Activated naive CD4-positive, alpha-beta T cell treated with anti-CD3 and anti-CD28 coated beads, Interleukin-2, amount 50 U/mL, for 16 hours (primary cell): Measurements from ENCODE around the gene PCSK7.
"Not testable (repeated sequence)": the region's sequence is repeated elsewhere in the genome, so short reads cannot be mapped to it uniquely, and the experiment has no call there.

Source experiments
- DNase-seq: peaks from one replicate; pipeline ENCODE4 v3.0.0-alpha.2; 2020

PCSK7 gene

GRCh38 chr11:117231842-117232091, at the start of gene PCSK7:
Gene PCSK7 (minus strand): TSS chr11:117232073. CDS start chr11:117229844, 2,229 bp downstream.
- DNase-seq = no peak

- DNase-seq = no peak
These were observed 49.3 kb upstream of the PCSK7 start for GRCh38 chr11:117281159-117281558.

GRCh38 chr11:117279711-117280376, 48.0 kb upstream of the PCSK7 start:
- DNase-seq = no peak

GRCh38 chr11:117278347-117278746, 46.5 kb upstream of the PCSK7 start:
- no peak for DNase-seq

DNA sequence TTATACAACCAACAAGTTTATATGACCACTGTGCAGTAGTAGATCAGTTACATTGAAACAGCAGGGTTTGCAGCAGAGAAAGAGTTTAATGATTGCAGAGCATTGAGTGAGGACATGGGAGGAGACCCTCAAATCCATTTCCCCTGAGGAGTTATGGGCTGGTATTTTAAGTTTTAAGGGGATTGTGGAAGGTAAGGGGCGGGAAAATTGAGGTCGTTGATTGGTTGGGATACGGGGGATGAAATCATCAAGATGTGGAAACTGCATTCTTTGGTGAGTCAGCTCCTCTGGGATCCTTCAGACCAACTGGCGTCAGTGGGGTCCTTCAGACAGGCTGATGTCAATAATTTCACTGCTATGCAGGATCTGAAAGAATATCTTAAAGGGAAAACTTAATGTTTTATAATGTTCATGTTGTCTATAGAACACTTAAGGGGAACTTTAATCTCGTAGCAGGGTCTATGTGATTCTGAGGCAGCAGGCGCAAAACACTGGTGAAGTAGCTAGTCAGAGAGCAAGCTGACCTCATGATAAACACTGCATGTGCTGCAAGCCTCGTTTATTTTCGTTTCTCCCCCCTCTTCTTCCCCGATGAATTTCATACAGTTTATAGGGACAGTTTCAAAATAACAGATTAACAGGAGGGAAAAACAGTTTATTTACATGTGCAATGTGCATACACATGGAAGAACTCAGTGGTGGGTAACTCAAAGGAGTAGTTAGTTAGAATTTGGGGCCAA, 41.8 kb upstream of the PCSK7 start:
- DNase-seq = no peak

GRCh38 chr11:117272175-117272574, 40.3 kb upstream of the PCSK7 start:
- DNase-seq = not testable (repeated sequence)

DNA sequence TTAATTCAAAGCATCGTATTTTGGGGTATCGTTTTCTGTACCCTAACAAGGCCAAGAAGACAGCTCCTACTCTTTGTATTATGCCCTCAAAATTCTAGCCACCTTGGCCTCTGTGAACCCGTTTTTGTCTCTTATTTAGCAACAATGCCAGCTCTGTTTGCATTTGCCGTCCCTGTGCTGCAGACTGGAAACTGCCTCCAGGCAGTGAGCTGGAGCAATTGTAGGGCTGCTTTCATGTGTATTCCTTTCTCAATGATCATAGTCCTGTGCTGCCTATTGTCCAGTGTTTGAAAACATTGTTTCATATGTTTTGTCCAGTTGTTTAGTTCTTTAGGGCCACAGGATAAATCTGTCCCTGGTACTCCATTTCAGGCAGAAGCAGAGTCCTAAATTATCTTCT, 39.3 kb upstream of the PCSK7 start:
- DNase-seq = no peak

DNA sequence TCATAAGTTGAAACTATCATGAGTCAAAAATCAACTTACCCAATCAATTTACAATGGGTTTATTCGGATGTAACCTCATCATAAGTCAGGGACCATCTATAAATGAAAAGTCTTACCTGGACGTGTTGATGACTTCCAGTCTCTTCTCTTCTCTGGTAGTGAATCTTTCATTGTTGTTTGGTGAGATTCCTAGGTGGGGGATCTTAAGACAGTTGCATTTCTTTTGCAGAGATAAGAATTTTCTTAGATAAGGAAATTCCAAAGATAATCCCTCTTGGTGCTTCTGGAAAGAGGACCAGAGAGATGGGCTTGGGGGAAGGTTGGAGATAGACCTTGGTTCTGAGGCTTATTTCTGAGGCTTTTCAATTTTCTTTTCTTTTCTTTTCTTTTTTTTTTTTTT, 38.0 kb upstream of the PCSK7 start:
- DNase-seq = no peak

DNA sequence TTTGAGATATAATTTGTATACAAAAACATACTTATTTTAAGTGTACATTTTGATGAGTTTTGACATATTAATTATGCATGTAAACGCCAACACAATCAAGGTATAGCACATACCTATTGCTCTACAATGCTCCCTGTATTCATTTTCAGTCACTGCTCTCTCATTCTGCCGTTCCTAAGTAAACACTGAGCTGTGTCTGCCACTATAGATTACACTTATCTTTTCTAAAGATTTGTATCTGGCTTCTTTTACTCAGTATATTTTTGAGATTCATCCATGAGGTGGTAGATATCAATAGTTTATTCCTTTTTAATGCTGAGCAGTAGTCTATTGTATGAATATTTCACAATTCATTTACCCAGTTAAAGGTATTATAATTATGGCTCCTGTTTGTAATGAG, 33.9 kb upstream of the PCSK7 start:
- DNase-seq = no peak

- DNase-seq = not testable (repeated sequence)
These were observed 32.9 kb upstream of the PCSK7 start for GRCh38 chr11:117264624-117265323.

DNA sequence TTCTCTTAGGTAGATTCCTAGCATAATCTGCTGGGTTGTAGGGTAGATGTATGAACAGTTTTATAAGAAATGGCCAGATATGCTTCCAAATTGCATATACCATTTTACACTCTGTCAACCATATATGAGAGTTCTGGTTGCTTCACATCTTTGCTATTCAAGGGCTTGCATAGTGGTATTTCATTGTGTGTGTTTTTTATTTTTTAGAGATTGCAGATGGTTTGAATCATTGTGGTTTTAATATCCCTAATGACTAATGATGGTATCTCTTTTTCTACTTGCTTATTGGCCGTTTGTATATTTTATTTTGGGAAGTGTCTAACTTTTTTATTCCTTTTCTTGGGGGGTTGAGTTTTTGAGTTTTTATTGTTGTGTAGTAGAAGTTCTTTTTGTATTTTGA, 27.5 kb upstream of the PCSK7 start:
- DNase-seq = no peak

DNA sequence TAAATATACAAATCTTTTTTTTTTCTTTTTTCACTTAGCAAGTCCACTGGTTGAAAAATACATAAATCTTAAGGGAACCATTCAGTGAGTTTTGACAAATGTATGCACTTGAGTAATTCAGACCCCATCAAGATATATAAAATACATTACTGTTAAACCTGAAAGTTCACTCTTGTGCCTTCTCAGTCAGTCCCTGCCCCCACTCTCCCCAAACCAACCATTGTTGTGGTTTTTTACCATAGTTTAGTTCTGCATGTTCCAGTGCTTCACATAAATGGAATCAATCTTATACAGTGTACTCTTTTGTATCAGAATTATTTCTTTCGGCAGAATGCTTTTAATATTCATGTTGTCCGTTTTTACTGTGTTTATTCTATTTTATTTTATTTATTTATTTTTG, 26.7 kb upstream of the PCSK7 start:
- DNase-seq = no peak

DNA sequence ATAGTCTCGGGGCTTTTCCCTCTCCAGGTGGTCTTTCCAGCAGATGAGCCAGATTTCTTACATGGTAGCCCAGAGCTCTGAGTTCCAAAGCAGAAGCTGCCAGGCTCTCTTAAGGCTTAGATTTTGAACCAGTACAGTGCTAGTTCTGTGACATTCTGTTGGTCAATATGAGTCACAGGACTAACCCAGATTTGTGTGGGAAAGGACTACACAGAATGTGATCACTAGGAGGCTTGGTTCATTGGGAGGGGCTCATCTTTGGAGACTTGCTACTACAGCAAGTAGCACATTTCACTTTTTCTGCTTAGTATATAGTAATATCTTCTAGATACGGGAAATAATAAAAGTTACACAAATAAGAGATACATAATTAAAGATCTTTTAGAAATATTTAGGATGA, 24.7 kb upstream of the PCSK7 start:
- DNase-seq = no peak

DNA sequence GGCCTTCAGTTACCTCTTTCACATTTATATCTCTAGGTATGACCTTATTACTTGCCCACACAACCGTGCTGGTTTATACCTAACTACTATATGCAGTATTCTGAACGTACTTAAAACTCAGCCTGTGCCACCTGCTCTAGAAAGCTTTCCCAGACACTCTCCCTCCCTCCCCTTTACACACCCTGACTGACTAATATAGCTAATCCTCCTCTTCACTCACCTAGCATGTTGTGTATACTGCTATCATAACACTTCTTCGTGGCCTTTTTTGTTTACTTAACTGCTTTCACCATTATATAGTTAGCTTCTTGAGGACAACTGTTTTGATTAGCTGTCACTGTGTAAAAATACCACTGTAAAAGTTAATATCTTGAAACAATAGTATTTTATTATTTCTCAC, 24.1 kb upstream of the PCSK7 start:
- DNase-seq = no peak

GRCh38 chr11:117251506-117251905, 19.6 kb upstream of the PCSK7 start:
- DNase-seq = no peak

GRCh38 chr11:117249571-117249970, 17.7 kb upstream of the PCSK7 start:
- no peak for DNase-seq

GRCh38 chr11:117248341-117248740, 16.5 kb upstream of the PCSK7 start:
- no peak for DNase-seq

GRCh38 chr11:117239295-117239694, 7.4 kb upstream of the PCSK7 start:
- no peak for DNase-seq

GRCh38 chr11:117238221-117238620, 6.3 kb upstream of the PCSK7 start:
- no peak for DNase-seq

DNA sequence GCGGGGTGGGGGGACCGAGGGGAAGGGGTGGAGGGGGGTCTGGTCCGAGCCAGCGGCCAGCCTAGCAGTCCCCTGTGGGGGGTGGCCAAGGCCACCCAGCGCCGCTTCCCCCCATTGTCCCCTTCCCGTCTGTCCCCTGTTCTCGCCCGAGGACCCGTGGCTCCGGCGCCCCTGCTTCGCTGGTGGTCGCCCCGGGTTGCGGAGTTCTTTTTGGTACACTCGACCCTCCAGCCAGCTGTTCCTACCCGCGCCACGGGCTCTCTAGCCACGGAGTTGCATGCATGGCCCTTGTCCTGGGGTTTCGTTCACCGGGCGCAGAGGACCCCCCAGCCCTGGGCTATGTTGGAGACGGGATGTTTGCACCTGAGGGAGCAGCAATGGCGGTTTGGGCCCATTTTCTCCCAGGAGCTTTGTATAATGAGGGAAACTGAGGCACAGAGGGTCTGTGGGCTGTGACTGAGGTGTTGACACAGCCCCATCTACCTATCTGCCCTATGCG, 1.1 kb upstream of the PCSK7 start:
- DNase-seq = no peak

GRCh38 chr11:117232092-117232878, 412 bp upstream of the PCSK7 start, which contains the start of gene RNF214:
Gene RNF214 (plus strand): TSS chr11:117232671. CDS start chr11:117234273, 1,602 bp downstream.
- DNase-seq = peak; percentile 80

DNA sequence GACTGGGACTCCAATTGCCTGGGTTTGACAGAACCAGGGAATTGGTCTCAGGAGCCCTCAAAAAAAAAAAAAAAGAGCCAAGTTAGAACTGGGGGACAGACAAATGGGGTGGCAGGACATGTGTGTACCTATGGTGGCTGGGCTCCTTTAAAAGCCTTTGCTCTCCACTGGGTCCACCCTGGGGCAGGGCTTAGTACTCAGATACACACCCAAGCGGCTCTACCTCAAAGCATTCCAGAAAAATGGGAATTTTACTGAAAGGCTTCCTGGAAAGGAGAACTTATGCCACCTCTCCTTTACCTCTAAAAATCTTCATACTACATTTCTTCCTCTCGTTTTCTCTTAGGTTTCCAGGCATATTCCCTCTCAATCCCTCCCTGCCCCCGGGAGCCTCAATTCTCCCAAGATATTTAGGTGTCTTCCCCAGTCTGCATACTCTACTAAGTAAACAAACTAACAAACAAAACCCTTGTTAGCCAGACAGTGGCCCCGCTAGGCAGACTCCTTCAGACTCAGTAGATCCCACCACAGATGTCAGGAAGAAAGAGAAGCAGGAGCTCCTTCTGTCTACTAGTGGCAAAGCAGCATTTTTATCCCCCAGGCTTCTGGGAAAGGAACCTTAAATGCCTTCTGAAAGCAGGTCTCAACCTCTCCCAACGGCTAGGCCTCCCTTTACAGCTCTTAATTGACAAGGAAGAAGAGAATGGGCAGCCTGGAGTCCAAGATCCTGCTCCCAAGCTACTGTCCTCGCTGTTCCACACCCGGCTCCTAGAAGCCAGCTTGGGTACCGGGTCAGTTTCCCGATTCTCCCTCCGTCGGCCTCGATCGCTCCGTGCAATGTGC, 653 bp downstream of the PCSK7 start:
- DNase-seq = no peak
